DOHH2 (cell line): ENCODE data around the gene SAPCD1.

Experiments
- EZH2phosphoT487 ChIP-seq: fragments of 200-600 bp; sonication (generic); IDR thresholded peaks from 2 replicates; pipeline ENCODE4 v1.6.1; 2017; ENCODE audit warnings: borderline replicate concordance, mild to moderate bottlenecking, antibody characterized with exemption, low read length, moderate library complexity, mixed read lengths
- TF ChIP-seq, protein P1 (sequence below): fragments of 200-600 bp; sonication (generic); IDR thresholded peaks from one replicate; pipeline ENCODE4 v1.5.1; 2014; ENCODE audit warnings: antibody characterized with exemption, mild to moderate bottlenecking, low read depth, low read length; ENCODE audit not compliant: poor library complexity, severe bottlenecking

DNA sequence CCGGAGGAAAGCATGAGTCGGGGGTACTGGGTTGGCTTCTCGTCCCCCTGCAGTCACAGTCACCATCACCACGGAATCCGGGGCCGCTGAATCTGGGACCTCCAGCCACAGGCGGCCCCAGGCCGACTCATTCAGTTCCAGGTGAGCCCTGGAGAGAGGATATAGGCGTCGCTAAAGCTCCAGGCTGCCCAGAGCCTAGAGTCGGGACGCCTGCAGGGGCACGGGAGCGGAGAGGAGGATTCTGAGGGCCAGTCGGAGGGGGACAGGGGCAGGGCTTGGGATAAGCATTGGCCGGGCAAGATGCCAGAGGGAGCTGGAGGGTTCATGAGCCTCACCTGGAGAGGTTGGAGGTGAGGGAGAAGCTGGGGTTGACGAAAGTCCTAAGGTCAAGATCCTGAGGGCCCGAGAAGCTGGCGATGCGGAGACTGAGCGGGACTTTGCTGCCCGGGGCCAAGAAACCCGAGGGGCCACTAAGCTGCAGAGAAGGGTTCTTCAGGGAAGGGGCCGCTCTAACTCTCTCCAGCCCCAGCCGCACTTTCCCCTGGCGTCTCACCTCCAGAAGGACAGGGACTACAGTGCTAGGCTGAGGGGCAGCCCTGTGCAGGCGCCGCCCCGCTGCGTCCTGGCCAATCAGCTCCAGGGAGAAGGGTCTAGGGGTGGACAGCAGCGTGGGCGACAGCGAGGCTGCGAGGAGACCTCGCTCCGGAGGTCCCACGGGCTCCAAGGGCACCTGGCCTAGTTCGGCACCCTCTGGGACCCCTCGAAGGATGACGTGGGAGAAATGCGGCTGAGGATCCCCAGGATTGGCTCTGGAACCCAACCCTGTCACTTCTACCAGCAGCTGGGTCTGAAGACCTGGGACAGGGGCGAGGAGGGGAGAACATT is 3.7 kb downstream of the SAPCD1 start:
- TF ChIP-seq, protein P1, sequence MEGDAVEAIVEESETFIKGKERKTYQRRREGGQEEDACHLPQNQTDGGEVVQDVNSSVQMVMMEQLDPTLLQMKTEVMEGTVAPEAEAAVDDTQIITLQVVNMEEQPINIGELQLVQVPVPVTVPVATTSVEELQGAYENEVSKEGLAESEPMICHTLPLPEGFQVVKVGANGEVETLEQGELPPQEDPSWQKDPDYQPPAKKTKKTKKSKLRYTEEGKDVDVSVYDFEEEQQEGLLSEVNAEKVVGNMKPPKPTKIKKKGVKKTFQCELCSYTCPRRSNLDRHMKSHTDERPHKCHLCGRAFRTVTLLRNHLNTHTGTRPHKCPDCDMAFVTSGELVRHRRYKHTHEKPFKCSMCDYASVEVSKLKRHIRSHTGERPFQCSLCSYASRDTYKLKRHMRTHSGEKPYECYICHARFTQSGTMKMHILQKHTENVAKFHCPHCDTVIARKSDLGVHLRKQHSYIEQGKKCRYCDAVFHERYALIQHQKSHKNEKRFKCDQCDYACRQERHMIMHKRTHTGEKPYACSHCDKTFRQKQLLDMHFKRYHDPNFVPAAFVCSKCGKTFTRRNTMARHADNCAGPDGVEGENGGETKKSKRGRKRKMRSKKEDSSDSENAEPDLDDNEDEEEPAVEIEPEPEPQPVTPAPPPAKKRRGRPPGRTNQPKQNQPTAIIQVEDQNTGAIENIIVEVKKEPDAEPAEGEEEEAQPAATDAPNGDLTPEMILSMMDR, result no peak
- TF ChIP-seq EZH2phosphoT487, result no peak
